Neuronal stem cell (in vitro differentiated cells): Measurements from ENCODE around the gene ATG10.

Experiments
- DNase-seq: peaks from one replicate; pipeline ENCODE4 v3.0.0-alpha.2; 2013; ENCODE audit warnings: low spot score
- H2AFZ ChIP-seq: one replicate; pipeline ENCODE4 v1.6.1; 2013; ENCODE audit warnings: mild to moderate bottlenecking, low read length, inconsistent platforms
- H2AK5ac ChIP-seq: 2 replicates; pipeline ENCODE4 v1.6.1; 2013; ENCODE audit warnings: low read depth, mild to moderate bottlenecking, inconsistent platforms, low read length, moderate library complexity, mixed read lengths
- H2BK120ac ChIP-seq: 2 replicates; pipeline ENCODE4 v1.6.1; 2013; ENCODE audit warnings: low read depth, mild to moderate bottlenecking, inconsistent platforms, low read length, moderate library complexity, mixed read lengths
- H2BK12ac ChIP-seq: one replicate; pipeline ENCODE4 v1.6.1; 2013; ENCODE audit warnings: low read length, inconsistent platforms
- H2BK15ac ChIP-seq: 2 replicates; pipeline ENCODE4 v1.6.1; 2013; ENCODE audit warnings: mild to moderate bottlenecking, low read length, inconsistent platforms, mixed read lengths
- H2BK5ac ChIP-seq: one replicate; pipeline ENCODE4 v1.6.1; 2013; ENCODE audit warnings: inconsistent platforms, mild to moderate bottlenecking, low read length, moderate library complexity
- H3K14ac ChIP-seq: one replicate; pipeline ENCODE4 v1.6.1; 2013; ENCODE audit warnings: low read length, inconsistent platforms
- H3K18ac ChIP-seq: 2 replicates; pipeline ENCODE4 v1.6.1; 2013; ENCODE audit warnings: low read length, inconsistent platforms
- H3K23ac ChIP-seq: 2 replicates; pipeline ENCODE4 v1.6.1; 2013; ENCODE audit warnings: low read depth, mild to moderate bottlenecking, mixed read lengths, low read length, inconsistent platforms; ENCODE audit not compliant: poor library complexity
- H3K27ac ChIP-seq: replicated peaks from 3 replicates; pipeline ENCODE4 v1.5.1; 2013; ENCODE audit warnings: low read length, inconsistent platforms
- H3K27me3 ChIP-seq, 3 experiments: 2 replicates each; pipeline ENCODE4 v1.6.1; 2013; ENCODE audit warnings: low read length in 3 of 3, mild to moderate bottlenecking in 2 of 3, inconsistent platforms in 1 of 3, low read depth in 1 of 3, mixed read lengths in 1 of 3, moderate library complexity in 1 of 3; ENCODE audit not compliant: control insufficient read depth in 3 of 3, insufficient read depth in 3 of 3
- H3K36me3 ChIP-seq, 2 donors: replicated peaks in 1 of 2; 2 replicates each; pipeline ENCODE4 v1.6.1; 2013; ENCODE audit warnings: low read length in 2 of 2; ENCODE audit not compliant: control insufficient read depth in 2 of 2, insufficient read depth in 2 of 2
- H3K4ac ChIP-seq: 2 replicates; pipeline ENCODE4 v1.6.1; 2013; ENCODE audit warnings: inconsistent platforms, mild to moderate bottlenecking, low read length, moderate library complexity
- H3K4me1 ChIP-seq, 2 donors: 1 replicate in 1 of 2; 2 replicates in 1 of 2; pipeline ENCODE4 v1.6.1; 2013; ENCODE audit warnings: low read length in 2 of 2, low read depth in 1 of 2; ENCODE audit not compliant: control insufficient read depth in 2 of 2, insufficient read depth in 1 of 2
- H3K4me2 ChIP-seq: one replicate; pipeline ENCODE4 v1.6.1; 2013; ENCODE audit warnings: mild to moderate bottlenecking, low read length, inconsistent platforms; ENCODE audit not compliant: insufficient read depth, poor library complexity, severe bottlenecking
- H3K4me3 ChIP-seq, 2 donors: 2 replicates each; pipeline ENCODE4 v1.5.1; 2013; ENCODE audit warnings: low read length in 2 of 2, mild to moderate bottlenecking in 2 of 2, inconsistent platforms in 1 of 2, moderate library complexity in 1 of 2
- H3K79me1 ChIP-seq: one replicate; pipeline ENCODE4 v1.6.1; 2013; ENCODE audit warnings: low read depth, mild to moderate bottlenecking, inconsistent platforms, low read length, moderate library complexity
- H3K9ac ChIP-seq: one replicate; pipeline ENCODE4 v1.6.1; 2013; ENCODE audit warnings: mild to moderate bottlenecking, low read depth, low read length, inconsistent platforms; ENCODE audit not compliant: poor library complexity
- H3K9me3 ChIP-seq, 2 donors: replicated peaks in 1 of 2; 2 replicates each; pipeline versions ENCODE3 to v1.6.1; 2013; ENCODE audit warnings: low read length in 2 of 2, mild to moderate bottlenecking in 2 of 2, inconsistent platforms in 1 of 2, low read depth in 1 of 2, mixed read lengths in 1 of 2, moderate library complexity in 1 of 2; ENCODE audit not compliant: control insufficient read depth in 2 of 2, insufficient read depth in 1 of 2
- H4K8ac ChIP-seq: one replicate; pipeline ENCODE4 v1.6.1; 2013; ENCODE audit warnings: low read depth, mild to moderate bottlenecking, inconsistent platforms, low read length, moderate library complexity
- H4K91ac ChIP-seq: one replicate; pipeline ENCODE4 v1.6.1; 2013; ENCODE audit warnings: low read length, low read depth, mild to moderate bottlenecking, inconsistent platforms; ENCODE audit not compliant: poor library complexity
- whole genome bisulfite sequencing, 2 donors: extraction: QIAGEN DNeasy Blood & Tissue Kit; methylation state at CpG; one replicate each; pipeline ENCODE4 v1.1.7; 2013; ENCODE audit warnings: missing lambda C conversion rate in 2 of 2, mixed read lengths in 1 of 2; ENCODE audit not compliant: insufficient read length in 2 of 2, insufficient replicate concordance in 1 of 2; ENCODE audit errors: extremely low coverage in 2 of 2; 5-methylcytosine and 5-hydroxymethylcytosine counted together

Gene ATG10

DNA sequence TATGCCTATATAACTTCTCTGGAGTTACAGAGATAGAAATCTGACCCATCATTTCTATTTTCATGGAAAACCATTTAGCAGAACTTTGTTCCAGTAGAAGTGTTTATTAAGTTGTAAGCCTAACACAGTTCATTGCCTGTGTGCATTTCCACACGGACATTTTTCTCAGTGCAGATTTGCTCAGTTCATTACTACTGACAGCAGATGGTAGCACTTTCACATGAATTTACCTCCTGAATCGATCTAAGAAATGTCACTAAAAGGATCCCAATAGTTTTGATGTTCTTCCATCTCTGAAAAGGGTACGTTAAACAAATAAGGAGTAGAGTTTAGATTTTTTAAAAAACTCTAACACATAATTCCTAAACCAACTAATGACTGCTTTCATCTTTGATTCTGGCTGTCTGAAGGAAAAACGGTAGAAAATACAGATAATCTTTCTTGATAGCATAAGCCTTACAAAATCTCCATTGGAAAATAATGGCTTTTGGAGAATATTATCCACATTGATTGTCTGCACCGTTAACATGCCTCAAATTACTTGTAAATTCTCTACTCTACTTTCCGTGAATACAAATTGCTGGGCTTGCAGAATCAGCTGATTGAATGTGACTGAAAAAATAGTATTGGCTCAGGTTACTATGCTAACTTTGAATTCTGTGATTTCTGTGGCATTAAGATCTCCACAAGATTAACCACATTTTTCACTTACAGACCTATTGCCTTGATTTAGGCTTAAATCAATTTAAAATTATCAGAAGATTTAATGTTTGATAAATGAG is 273.2 kb downstream of the ATG10 start:
- no peak overlapping the region for H3K23ac ChIP-seq
- H3K4me2 ChIP-seq: no peak overlapping the region
- no peaks in the 10 kb centered on the region for H3K79me1 ChIP-seq
- no peak overlapping the region for H4K91ac ChIP-seq
- H3K36me3 ChIP-seq: no peaks in the 10 kb centered on the region
- H3K4me3 ChIP-seq: no peak overlapping the region
- peaks cover 4 to 17% of the 10 kb centered on the region in 2 donors for H3K9me3 ChIP-seq
- no peak overlapping the region for H3K9ac ChIP-seq
- no peak overlapping the region for H4K8ac ChIP-seq
- no peak overlapping the region for H2BK12ac ChIP-seq
- H2AFZ ChIP-seq: no peak overlapping the region
- WGBS, 2 donors: no CpG with 5 or more reads among the region's 6 CpGs
- H2BK120ac ChIP-seq: no peak overlapping the region
- H3K27me3 ChIP-seq: no peaks in the 10 kb centered on the region
- no peak overlapping the region for H2BK5ac ChIP-seq
- no peak for DNase-seq
- H2BK15ac ChIP-seq: no peak overlapping the region
- no peak overlapping the region for H2AK5ac ChIP-seq
- H3K14ac ChIP-seq: no peak overlapping the region
- H3K4ac ChIP-seq: no peak overlapping the region
- no peaks in the 10 kb centered on the region for H3K4me1 ChIP-seq
- H3K18ac ChIP-seq: no peak overlapping the region
- H3K27ac ChIP-seq: no peak overlapping the region

DNA sequence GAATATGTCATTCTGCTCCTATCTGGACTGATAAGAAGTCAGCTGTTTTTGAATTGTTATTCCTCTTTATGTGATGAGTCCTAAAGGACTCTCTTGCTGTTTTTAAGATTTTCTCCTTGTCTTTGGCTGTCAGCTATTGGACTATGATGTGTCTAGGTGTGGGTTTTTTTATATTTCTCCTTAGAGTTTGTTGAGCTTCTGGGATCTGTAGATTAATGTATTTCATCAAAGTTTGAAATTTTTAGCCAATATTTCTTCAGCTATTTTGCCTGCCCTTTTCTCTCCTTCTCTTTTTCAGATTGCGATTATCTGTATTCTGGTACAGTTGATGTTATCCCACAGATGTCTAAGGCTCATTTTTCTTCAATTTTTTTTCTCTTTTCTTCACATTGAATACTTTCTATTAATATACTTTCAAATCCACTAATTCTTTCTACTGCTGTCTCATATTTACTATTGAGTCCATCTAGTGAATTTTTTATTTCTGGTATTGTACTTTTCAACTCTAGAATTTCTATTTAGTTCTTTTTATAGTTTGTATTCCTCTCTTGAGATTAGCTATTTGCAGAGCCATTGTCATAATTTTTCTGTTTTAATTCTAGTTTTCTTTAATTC is 275.2 kb downstream of the ATG10 start:
- H3K23ac ChIP-seq: no peak overlapping the region
- H3K79me1 ChIP-seq: no peaks in the 10 kb centered on the region
- no peak overlapping the region for H3K4me3 ChIP-seq
- no peak overlapping the region for H4K91ac ChIP-seq
- no CpG with 5 or more reads among the region's 1 CpG for WGBS, 2 donors
- H3K4ac ChIP-seq: no peak overlapping the region
- no peak overlapping the region for H2AK5ac ChIP-seq
- no peak for DNase-seq
- H4K8ac ChIP-seq: no peak overlapping the region
- H3K9ac ChIP-seq: no peak overlapping the region
- H3K27ac ChIP-seq: no peak overlapping the region
- no peak overlapping the region for H2BK15ac ChIP-seq
- no peak overlapping the region for H3K14ac ChIP-seq
- peaks cover 4 to 17% of the 10 kb centered on the region in 2 donors for H3K9me3 ChIP-seq
- H3K18ac ChIP-seq: no peak overlapping the region
- H2AFZ ChIP-seq: no peak overlapping the region
- H3K27me3 ChIP-seq: no peaks in the 10 kb centered on the region
- no peaks in the 10 kb centered on the region for H3K36me3 ChIP-seq
- no peak overlapping the region for H3K4me2 ChIP-seq
- no peak overlapping the region for H2BK12ac ChIP-seq
- no peak overlapping the region for H2BK5ac ChIP-seq
- H2BK120ac ChIP-seq: no peak overlapping the region
- no peaks in the 10 kb centered on the region for H3K4me1 ChIP-seq

DNA sequence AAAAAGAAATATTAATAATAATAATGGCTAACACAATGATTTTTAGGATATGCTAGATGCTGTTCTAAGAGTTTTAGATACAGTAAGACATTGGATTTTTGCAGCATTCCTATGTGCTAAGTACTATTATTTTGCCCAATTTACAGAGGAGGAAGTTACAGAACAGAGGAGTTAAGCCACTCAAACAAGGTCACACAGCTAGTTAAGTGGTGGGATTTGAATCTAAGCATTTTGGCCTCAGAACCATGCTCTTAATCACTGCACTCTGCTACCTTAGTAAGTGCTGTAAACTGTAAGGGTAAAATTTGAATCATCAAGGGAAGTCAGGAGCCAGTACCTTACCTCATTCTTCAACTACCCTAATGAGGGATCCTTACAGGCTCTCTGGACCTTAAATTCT is 280.9 kb downstream of the ATG10 start:
- no peak overlapping the region for H2BK12ac ChIP-seq
- no peaks in the 10 kb centered on the region for H3K36me3 ChIP-seq
- H3K4me2 ChIP-seq: no peak overlapping the region
- H4K91ac ChIP-seq: no peak overlapping the region
- no peak overlapping the region for H2AK5ac ChIP-seq
- DNase-seq: no peak
- H4K8ac ChIP-seq: no peak overlapping the region
- H3K27me3 ChIP-seq: no peaks in the 10 kb centered on the region
- H2BK15ac ChIP-seq: no peak overlapping the region
- H3K4ac ChIP-seq: no peak overlapping the region
- no peak overlapping the region for H2AFZ ChIP-seq
- no peak overlapping the region for H3K23ac ChIP-seq
- no peak overlapping the region for H3K18ac ChIP-seq
- H3K4me1 ChIP-seq: peaks cover 0 to 1% of the 10 kb centered on the region in 2 donors
- H3K14ac ChIP-seq: no peak overlapping the region
- H3K4me3 ChIP-seq: no peak overlapping the region
- H3K9ac ChIP-seq: no peak overlapping the region
- no peak overlapping the region for H3K27ac ChIP-seq
- H2BK120ac ChIP-seq: no peak overlapping the region
- H3K9me3 ChIP-seq: peaks cover 4 to 7% of the 10 kb centered on the region in 2 donors
- H3K79me1 ChIP-seq: no peaks in the 10 kb centered on the region
- H2BK5ac ChIP-seq: no peak overlapping the region

DNA sequence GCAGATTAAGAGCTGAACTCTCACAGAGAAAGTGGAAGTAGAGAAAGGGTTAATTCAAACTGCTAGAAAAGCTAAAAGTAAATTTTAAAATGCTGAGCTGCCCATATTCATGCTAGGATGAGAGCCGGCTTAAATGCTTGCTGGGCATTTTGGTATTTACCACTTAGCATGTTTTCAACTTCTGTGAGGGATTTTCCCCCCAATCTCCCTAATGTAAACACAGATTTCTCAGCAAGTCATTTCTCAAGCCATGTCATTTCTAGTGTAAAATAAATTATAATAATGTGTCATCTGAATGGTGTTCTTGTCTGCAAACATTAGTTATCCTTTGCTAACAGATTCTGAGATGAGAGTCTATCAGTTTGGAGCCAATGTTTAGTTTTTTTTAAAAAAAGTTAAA is 284.0 kb downstream of the ATG10 start:
- Histone ChIP-seq H2BK5ac (no peak overlapping the region), H3K23ac (no peak overlapping the region), H3K14ac (no peak overlapping the region), H3K36me3 (no peaks in the 10 kb centered on the region), H3K9ac (no peak overlapping the region), H2AK5ac (no peak overlapping the region), H3K4me2 (no peak overlapping the region), H3K9me3 (no peaks in the 10 kb centered on the region), H2BK12ac (no peak overlapping the region), H3K27ac (no peak overlapping the region), H3K18ac (no peak overlapping the region), H2AFZ (no peak overlapping the region), H4K91ac (no peak overlapping the region), H2BK15ac (no peak overlapping the region), H2BK120ac (no peak overlapping the region), H3K79me1 (no peaks in the 10 kb centered on the region), H3K4me3 (no peak overlapping the region), H4K8ac (no peak overlapping the region), H3K4ac (no peak overlapping the region), H3K4me1 (peaks cover 0 to 2% of the 10 kb centered on the region in 2 donors), H3K27me3 (no peaks in the 10 kb centered on the region)
- no peak for DNase-seq
- no CpG with 5 or more reads among the region's 1 CpG for WGBS, 2 donors
